Measurements from ENCODE around the gene NDUFC2.
A peak's percentile ranks its signal among the peaks of the same experiment; 100 is the strongest.
"Not testable (repeated sequence)": the region's sequence is repeated elsewhere in the genome, so short reads cannot be mapped to it uniquely, and the experiment has no call there.

NDUFC2 gene

DNA sequence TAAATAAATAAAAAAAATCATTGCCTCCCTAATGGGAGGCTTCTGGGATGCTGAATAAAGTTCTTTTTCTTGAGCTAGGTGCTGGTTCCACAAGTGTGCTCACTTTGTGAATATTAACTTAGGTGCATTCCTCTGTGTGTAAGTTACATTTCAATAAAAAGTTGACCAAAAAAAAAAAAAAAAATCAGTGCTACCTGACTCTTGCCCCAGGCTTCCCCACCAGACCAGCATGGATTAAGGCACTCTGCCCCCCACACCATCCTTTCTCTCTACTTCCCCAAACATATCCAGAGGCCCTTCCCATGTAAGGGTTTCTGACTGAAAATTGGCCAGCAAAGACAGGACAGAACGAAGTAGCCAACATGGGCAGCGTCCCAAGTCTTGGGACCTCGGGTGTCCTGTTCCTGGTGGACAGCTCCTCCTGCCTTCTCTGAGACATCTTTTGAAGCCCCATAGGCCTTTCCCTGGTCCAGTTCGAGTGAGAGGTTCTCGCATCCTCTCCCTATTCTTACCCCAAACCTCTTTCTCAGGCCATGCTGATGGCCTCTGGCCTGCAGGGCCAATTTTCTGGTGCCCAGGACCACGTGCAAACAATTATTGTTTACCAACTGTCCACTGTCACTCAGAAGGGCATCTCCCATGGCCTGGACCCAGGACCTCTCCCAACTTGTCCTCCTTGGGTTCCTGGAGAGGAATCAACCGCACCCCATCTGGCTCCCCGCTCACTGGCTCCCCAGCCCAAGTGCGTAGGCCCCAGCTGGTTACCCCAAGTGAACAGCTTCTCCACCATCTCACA, 41.6 kb downstream of the NDUFC2 start:
- no peak overlapping the region for H3K27ac Mint-ChIP-seq
- peaks cover 18% of the 10 kb centered on the region for H3K4me1 Mint-ChIP-seq (ENCODE audit: low read depth)
- no peak overlapping the region for H3K4me3 Mint-ChIP-seq
- no peaks in the 10 kb centered on the region for H3K36me3 Mint-ChIP-seq (ENCODE audit: low read depth)
- intact Hi-C loops (cut with micrococcal nuclease) = no loop called here
- no peaks in the 10 kb centered on the region for H3K9me3 Mint-ChIP-seq
- no peaks in the 10 kb centered on the region for H3K27me3 Mint-ChIP-seq

DNA sequence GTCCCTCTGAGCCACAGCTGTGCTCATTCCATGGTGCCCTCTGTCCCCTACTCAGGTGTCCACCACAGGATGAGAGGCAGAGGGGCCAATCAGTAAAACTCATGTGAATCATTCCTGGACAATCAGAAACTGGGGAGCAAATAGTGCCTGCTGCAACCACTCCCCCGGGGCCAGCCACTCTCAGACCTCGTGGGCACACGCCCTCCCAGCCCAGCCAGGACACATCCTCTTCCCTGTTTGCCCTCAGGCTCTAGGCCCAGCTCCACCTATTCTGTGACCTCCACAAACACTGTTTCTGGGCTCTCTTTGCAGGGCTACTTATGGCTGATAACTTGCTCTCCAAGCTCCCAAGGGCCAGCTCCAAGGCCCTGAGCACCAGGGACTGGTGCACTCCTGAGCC, 42.6 kb downstream of the NDUFC2 start:
- H3K4me1 Mint-ChIP-seq (ENCODE audit: low read depth) = peaks cover 18% of the 10 kb centered on the region
- intact Hi-C loops (cut with micrococcal nuclease) = no loop called here
- H3K36me3 Mint-ChIP-seq (ENCODE audit: low read depth) = no peaks in the 10 kb centered on the region
- H3K27ac Mint-ChIP-seq = peak overlapping the region; percentile 7
- H3K27me3 Mint-ChIP-seq = no peaks in the 10 kb centered on the region
- H3K4me3 Mint-ChIP-seq = no peak overlapping the region
- no peaks in the 10 kb centered on the region for H3K9me3 Mint-ChIP-seq

DNA sequence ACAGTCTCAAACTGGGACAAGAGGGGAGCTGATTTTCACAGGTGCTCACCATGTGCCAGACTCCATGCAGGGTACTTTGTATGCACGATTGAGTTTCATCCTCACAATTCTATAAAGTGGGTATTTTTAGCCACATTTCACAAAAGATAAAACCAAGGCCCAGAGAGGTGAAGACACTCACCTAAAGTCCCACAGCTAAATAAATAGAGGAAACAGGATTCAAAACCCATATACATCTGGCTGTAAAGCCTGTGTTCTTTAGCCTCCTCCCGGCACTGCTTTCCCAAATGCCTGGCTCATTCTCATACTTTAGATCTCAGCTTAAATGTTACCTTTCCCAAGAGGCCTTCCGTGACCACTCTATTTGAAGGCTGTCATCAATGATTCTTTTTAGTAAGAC, 43.3 kb downstream of the NDUFC2 start:
- no peaks in the 10 kb centered on the region for H3K27me3 Mint-ChIP-seq
- H3K9me3 Mint-ChIP-seq = no peaks in the 10 kb centered on the region
- H3K4me1 Mint-ChIP-seq (ENCODE audit: low read depth) = peaks cover 18% of the 10 kb centered on the region
- H3K27ac Mint-ChIP-seq = no peak overlapping the region
- H3K36me3 Mint-ChIP-seq (ENCODE audit: low read depth) = no peaks in the 10 kb centered on the region
- no peak overlapping the region for H3K4me3 Mint-ChIP-seq
- intact Hi-C loops (cut with micrococcal nuclease) = no loop called here

DNA sequence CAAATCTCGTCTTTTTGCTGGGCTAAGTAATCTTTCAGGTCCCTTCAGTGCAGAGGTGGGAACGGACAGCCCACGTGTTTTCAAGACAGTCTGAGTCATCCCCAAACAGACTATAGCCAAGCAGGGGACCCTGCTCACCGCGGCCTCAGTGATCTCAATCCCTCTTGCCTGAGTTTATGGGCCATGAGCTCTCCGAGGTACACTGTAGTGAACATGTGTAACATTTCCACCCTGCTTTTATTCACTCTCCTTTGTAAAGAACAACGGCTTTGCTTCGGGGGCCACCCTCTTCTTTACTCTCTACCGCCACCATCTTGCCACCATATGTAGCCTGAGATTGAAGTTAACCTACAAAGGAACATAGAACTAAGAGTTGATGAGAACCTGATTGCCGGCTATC, 45.0 kb downstream of the NDUFC2 start:
- intact Hi-C loops (cut with micrococcal nuclease) = no loop called here
- H3K4me3 Mint-ChIP-seq = no peak overlapping the region
- peaks cover 2% of the 10 kb centered on the region for H3K27me3 Mint-ChIP-seq
- no peaks in the 10 kb centered on the region for H3K9me3 Mint-ChIP-seq
- H3K4me1 Mint-ChIP-seq (ENCODE audit: low read depth) = peaks cover 8% of the 10 kb centered on the region
- H3K36me3 Mint-ChIP-seq (ENCODE audit: low read depth) = no peaks in the 10 kb centered on the region
- no peak overlapping the region for H3K27ac Mint-ChIP-seq

DNA sequence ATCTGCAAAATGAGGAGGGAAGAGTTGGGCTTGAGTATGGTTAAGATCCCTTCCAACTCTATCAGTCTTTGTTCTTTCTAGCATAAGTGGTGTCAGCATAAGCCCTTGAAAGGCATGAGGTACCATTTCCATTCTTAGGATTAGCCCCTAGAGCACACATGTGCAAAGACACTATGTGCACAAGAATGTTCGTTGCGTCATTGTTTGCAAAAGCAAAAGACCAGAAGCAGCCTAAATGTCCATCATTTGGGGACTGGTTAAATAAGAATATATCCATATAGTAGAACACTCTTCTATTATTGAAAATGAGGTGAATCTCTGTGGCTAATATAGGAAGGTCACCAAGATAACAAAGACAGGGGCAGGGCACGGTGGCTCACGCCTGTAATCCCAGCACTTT, 46.6 kb downstream of the NDUFC2 start:
- intact Hi-C loops (cut with micrococcal nuclease) = no loop called here
- no peaks in the 10 kb centered on the region for H3K36me3 Mint-ChIP-seq (ENCODE audit: low read depth)
- H3K4me3 Mint-ChIP-seq = no peak overlapping the region
- peaks cover 2% of the 10 kb centered on the region for H3K27me3 Mint-ChIP-seq
- H3K27ac Mint-ChIP-seq = no peak overlapping the region
- no peaks in the 10 kb centered on the region for H3K9me3 Mint-ChIP-seq
- peaks cover 7% of the 10 kb centered on the region for H3K4me1 Mint-ChIP-seq (ENCODE audit: low read depth)

DNA sequence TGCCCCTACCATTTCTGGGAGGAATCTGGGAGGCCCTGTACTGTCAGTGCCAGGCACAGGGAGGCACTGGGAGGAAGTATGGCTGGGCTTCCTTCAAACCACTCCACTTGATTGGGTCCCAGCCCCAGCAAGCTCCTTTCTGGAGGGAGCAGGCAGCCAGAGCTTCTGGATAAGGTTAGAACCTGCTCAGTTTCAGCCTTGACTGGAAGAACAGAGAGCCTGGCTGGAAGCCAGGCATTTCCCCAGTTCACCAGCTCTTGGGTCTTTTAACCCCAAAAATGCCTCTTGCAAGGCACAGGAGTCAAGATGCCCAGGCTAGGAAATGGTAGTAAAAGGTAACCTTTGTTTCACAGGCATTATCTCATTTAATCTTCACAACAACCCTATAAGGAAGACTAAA, 47.6 kb downstream of the NDUFC2 start:
- peaks cover 2% of the 10 kb centered on the region for H3K27me3 Mint-ChIP-seq

DNA sequence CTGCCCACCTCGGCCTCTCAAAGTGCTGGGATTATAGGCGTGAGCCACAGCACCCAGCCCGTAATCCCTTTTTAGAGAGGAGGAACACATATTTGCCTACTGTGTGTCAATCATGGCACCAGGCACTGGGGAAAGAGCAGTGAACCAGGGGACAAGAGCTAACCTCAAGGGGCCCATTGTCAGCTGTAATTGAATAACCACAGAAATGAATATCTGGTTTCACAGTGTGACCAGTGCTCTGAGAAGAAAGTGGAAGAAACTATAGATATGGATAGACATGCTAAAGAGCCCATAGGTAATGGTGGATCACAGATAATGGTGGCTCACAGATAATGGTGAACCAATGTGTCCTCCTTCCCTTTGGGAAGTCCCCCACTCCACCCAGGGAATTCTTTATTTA, 48.0 kb downstream of the NDUFC2 start:
- Mint-ChIP-seq H3K36me3 (ENCODE audit: low read depth) (no peaks in the 10 kb centered on the region), H3K27ac (no peak overlapping the region), H3K4me1 (ENCODE audit: low read depth) (no peaks in the 10 kb centered on the region), H3K27me3 (peaks cover 2% of the 10 kb centered on the region), H3K4me3 (no peak overlapping the region), H3K9me3 (no peaks in the 10 kb centered on the region)
- intact Hi-C loops (cut with micrococcal nuclease) = no loop called here

More for the DNA sequence above, 47.6 kb downstream of the NDUFC2 start:
- H3K4me1 Mint-ChIP-seq (ENCODE audit: low read depth) = peaks cover 3% of the 10 kb centered on the region
- intact Hi-C loops (cut with micrococcal nuclease) = no loop called here
- no peak overlapping the region for H3K4me3 Mint-ChIP-seq
- H3K9me3 Mint-ChIP-seq = no peaks in the 10 kb centered on the region
- no peaks in the 10 kb centered on the region for H3K36me3 Mint-ChIP-seq (ENCODE audit: low read depth)
- H3K27ac Mint-ChIP-seq = no peak overlapping the region

DNA sequence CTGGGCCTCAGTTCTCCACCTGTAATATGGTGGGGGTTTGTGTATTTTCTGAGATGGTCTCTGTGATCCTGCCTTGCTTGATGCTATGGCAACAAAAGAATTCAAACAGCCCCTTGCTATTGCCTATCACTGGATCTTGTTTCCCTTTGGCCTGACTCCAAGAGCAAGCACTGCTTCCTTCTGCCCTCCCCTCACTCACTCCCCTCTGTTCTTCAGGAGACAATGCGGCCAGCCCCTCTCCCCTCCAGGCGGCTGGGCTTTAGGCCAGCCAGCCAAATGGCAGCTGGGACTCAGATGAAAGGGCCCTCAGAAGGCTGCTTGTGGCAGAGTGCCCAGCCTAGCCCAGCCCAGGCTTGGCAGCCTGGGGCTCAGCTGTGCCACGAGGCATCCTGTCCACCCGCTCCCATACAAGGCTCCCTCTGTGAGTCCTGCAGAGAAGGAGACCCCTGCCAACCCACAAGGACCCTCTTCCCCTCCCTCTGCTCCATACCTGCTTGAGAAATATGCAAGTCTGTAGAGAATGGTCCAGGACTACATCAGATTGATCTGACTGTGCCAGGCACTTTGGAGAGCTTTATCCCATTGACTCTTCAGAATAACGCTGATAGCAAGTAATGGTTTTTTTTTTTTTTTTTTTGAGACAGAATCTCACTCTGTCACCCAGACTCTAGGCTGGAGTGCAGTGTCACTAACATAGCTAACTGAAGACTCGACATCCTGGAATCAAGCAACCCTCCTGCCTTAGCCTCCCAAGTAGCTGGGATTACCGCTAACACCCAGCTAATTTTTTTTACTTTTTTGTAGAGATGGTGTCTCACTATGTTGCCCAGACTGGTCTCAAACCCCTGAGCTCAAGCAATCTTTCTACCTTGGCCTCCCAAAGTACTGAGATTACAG, 49.0 kb downstream of the NDUFC2 start:
- Mint-ChIP-seq H3K4me3 (no peak overlapping the region), H3K27ac (no peak overlapping the region), H3K36me3 (ENCODE audit: low read depth) (no peaks in the 10 kb centered on the region), H3K27me3 (peaks cover 2% of the 10 kb centered on the region), H3K4me1 (ENCODE audit: low read depth) (no peaks in the 10 kb centered on the region), H3K9me3 (no peaks in the 10 kb centered on the region)
- intact Hi-C loops (cut with micrococcal nuclease) = no loop called here

DNA sequence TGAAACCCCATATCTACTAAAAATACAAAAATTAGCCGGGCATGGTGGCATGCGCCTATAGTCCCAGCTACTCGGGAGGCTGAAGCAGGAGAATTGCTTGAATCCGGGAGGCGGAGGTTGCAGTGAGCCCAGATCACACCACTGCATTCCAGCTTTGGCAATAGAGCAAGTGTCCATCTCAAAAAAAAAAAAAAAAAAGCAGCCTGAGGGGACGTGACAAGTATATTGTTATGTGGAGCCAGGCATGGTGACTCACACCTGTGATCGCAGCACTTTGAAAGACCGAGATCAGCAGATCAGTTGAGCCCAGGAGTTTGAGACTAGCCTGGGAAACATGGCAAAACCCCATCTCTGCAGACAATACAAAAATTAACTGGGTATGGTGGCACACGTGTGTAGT, 51.2 kb downstream of the NDUFC2 start:
- H3K36me3 Mint-ChIP-seq (ENCODE audit: low read depth); H3K27ac Mint-ChIP-seq; H3K27me3 Mint-ChIP-seq; H3K9me3 Mint-ChIP-seq; intact Hi-C loops (cut with micrococcal nuclease); H3K4me1 Mint-ChIP-seq (ENCODE audit: low read depth); H3K4me3 Mint-ChIP-seq: not testable (repeated sequence)

DNA sequence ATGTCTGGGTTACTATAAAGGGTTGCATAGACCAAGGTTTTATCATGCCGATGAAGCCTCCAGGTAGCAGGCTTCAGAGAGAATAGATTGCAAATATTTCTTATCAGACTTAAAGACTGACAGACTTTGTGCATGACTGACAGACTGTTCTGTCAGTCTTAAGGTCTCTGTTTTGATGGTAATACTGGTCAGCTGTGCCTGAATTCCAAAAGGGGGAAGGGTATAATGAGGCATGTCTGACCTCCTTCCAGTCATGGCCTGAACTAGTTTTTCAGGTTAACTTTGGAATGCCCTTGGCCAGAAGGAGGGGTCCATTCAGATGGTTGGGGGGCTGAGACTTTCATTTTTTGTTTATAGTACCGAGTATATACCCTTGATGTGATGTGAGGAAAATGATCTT, 51.9 kb downstream of the NDUFC2 start:
- intact Hi-C loops (cut with micrococcal nuclease) = no loop called here
- H3K36me3 Mint-ChIP-seq (ENCODE audit: low read depth) = no peaks in the 10 kb centered on the region
- peaks cover 14% of the 10 kb centered on the region for H3K27me3 Mint-ChIP-seq
- H3K27ac Mint-ChIP-seq = no peak overlapping the region
- peaks cover 3% of the 10 kb centered on the region for H3K4me1 Mint-ChIP-seq (ENCODE audit: low read depth)
- H3K4me3 Mint-ChIP-seq = no peak overlapping the region
- H3K9me3 Mint-ChIP-seq = no peaks in the 10 kb centered on the region

DNA sequence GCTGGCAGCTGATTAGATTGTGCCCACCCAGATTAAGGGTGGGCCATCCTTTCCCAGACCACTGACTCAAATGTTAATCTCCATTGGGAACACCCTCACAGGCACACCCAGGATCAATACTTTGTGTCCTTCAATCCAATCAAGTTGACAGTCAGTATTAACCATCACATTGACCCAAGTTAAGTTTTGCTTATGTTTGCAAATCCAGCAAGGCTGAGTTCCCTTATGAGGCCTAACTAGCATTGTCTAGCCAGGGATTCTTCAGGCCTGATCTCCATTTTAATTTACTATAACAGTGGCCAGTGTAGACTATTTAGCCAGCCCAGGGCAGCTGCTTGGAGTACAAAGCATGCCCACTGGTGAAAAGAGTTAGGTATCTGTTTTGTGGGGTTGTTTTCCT, 54.3 kb downstream of the NDUFC2 start:
- Mint-ChIP-seq H3K27ac (no peak overlapping the region), H3K9me3 (no peaks in the 10 kb centered on the region), H3K36me3 (ENCODE audit: low read depth) (no peaks in the 10 kb centered on the region), H3K4me1 (ENCODE audit: low read depth) (peaks cover 8% of the 10 kb centered on the region), H3K27me3 (peaks cover 23% of the 10 kb centered on the region), H3K4me3 (no peak overlapping the region)
- intact Hi-C loops (cut with micrococcal nuclease) = no loop called here

DNA sequence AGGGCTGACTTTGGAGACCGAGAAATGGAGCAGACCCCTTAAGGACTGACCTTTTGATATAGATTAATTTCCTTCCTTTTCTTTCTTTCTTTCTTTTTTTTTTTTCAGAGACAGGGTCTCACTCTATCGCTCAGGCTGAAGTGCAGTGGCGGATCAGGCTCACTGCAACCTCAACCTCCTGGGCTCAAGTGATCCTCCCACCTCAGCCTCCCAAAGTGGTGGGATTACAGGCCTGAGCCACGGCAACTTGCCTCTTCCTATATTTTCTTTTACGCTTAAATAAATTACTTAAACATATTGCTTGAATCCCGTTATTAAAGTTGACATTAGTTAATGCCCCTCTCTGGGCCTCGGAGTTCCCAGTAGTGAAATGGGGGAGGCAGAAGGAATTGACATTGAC, 56.2 kb downstream of the NDUFC2 start:
- peaks cover 8% of the 10 kb centered on the region for H3K4me1 Mint-ChIP-seq (ENCODE audit: low read depth)
- H3K27me3 Mint-ChIP-seq = peaks cover 24% of the 10 kb centered on the region
- H3K27ac Mint-ChIP-seq = no peak overlapping the region
- no peaks in the 10 kb centered on the region for H3K36me3 Mint-ChIP-seq (ENCODE audit: low read depth)
- H3K4me3 Mint-ChIP-seq = no peak overlapping the region
- intact Hi-C loops (cut with micrococcal nuclease) = no loop called here
- no peaks in the 10 kb centered on the region for H3K9me3 Mint-ChIP-seq

DNA sequence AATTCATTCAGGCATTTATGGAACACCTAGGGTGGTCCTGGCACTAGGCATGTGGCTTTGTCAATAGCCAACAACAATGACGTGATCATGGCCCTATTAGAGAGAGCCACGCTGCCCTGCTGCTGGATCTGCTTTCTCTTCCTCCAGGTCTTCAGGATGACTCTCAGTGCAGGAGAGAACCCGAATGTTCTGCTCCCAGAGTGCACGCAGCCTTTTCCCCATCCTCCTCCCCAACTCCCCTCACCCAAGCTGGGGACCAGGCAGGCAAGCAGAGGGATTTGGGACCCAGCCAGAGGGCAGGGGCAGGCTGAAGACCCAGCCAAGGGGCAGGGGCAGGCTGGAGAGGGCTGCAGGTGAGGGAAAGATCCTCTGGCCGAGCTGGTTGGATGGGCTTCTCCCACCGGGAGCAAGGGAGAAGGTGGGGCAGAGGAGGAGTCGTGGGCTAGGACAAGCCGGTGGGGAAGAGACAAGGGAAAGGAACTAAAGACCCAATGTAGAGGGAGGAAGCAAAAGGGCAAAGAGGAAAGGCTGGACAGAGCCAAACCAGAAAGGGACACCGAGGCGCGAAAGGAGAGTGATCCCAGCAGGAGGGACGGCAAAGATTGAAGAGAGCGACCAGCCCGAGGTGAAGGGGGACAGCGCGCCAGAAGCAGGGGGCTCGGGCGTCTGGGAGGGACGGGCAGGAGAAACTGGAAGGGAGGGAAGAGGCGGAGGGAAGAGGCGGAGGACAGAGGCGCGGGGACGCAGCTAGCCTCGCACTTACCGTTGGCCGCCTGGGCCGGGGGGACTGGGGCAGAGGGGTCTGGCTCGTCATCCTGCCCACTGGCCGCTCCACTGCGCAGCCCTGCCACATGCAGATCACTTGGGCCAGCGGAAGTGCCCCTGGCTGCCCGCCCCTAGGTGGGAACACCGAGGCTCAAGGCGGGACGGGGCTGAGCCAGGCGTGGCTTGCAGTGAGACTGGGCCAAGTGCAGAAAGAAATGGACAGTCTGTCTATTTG, 57.0 kb downstream of the NDUFC2 start, which contains the start of gene KCTD14:
TSS of gene KCTD14 (minus strand) at position 880 of the 1,000 bp plus-strand sequence. CDS start at position 853, 27 bp downstream.
- Mint-ChIP-seq H3K27ac (no peak within 1 kb of the TSS), H3K4me1 (ENCODE audit: low read depth) (peaks cover 8% of the 10 kb centered on the region), H3K9me3 (no peaks in the 10 kb centered on the region), H3K27me3 (peaks cover 24% of the 10 kb centered on the region), H3K4me3 (peak within 1 kb of the TSS; percentile 62), H3K36me3 (ENCODE audit: low read depth) (no peaks in the 10 kb centered on the region)
- intact Hi-C loops (cut with micrococcal nuclease) = no loop called here

Data from dendritic cell treated with granulocyte-macrophage colony-stimulating factor and Interleukin-4, amounts not matched to agents 40 ng/mL and 50 ng/mL, for 4 days (primary cell).